Breast epithelium (tissue), 4 donors: Measurements from ENCODE around the gene ARHGAP27. TPM values are rescaled to one million over a fixed set of nuclear protein-coding genes. Genes with fewer than 3 reads are reported as not detected.

Experiments used
- DNase-seq, 2 donors: peaks; one replicate each; pipeline ENCODE4 v3.0.0-alpha.2; 2019; ENCODE audit warnings: low spot score in 2 of 2
- H3K27ac ChIP-seq, 2 donors: fragments of 200-600 bp; sonication (generic) in 1 of 2; one replicate each; pipeline ENCODE4 v1.5.1; 2016 to 2019; ENCODE audit warnings: mild to moderate bottlenecking in 1 of 2
- H3K27me3 ChIP-seq, 2 donors: fragments of 200-600 bp; sonication (generic) in 1 of 2; one replicate each; pipeline versions ENCODE4 v1.5.1 to v1.6.0; 2017 to 2019; ENCODE audit warnings: control low read depth in 1 of 2, mild to moderate bottlenecking in 1 of 2
- H3K36me3 ChIP-seq: fragments of 200-600 bp; one replicate; pipeline ENCODE4 v1.5.1; 2019
- H3K4me1 ChIP-seq, 2 donors: fragments of 200-600 bp; sonication (generic); one replicate each; pipeline ENCODE4 v1.5.1; 2016 to 2019; ENCODE audit warnings: control low read depth in 1 of 2
- H3K4me3 ChIP-seq, 3 donors: fragments of 200-600 bp; sonication (generic); 1 replicate in 2 of 3; 2 replicates in 1 of 3; pipeline ENCODE4 v1.5.1; 2016 to 2019; ENCODE audit warnings: mild to moderate bottlenecking in 3 of 3, moderate library complexity in 2 of 3
- H3K9me3 ChIP-seq, 2 donors: fragments of 200-600 bp; sonication (generic) in 1 of 2; one replicate each; pipeline ENCODE4 v1.5.1; 2016 to 2019; ENCODE audit warnings: control low read depth in 1 of 2
- CTCF ChIP-seq, 3 donors: fragments of 450-650 bp; IDR thresholded peaks; one replicate each; pipeline ENCODE4 v1.5.1; 2016 to 2017; ENCODE audit warnings: antibody characterized with exemption in 3 of 3, mild to moderate bottlenecking in 3 of 3, moderate library complexity in 3 of 3
- POLR2A ChIP-seq: fragments of 450-650 bp; IDR thresholded peaks from one replicate; pipeline ENCODE4 v1.6.1; 2016; ENCODE audit warnings: antibody characterized with exemption, mild to moderate bottlenecking, moderate library complexity
- POLR2AphosphoS5 ChIP-seq, 3 donors: sonication (generic); formaldehyde crosslinking; IDR thresholded peaks; one replicate each; pipeline ENCODE4 v1.6.1; 2017; ENCODE audit warnings: antibody characterized with exemption in 3 of 3
- intact Hi-C: fragments of 100-400 bp; cut with DNase I; formaldehyde crosslinking; loops from one replicate; pipeline ENCODE4 v1.15.1; 2023; ENCODE audit warnings: low total_unique reads
- total RNA-seq, 3 donors: library from RNA; depleted of rRNA; stranded (reverse); fragments of >200 nt; gene quantifications; one replicate each; pipeline ENCODE4 v1.1.0, GENCODE V29; 2016

Gene ARHGAP27
- total RNA-seq, 3 donors from 2014 or later: 17.3 to 28.8 (median 17.6) TPM

DNA sequence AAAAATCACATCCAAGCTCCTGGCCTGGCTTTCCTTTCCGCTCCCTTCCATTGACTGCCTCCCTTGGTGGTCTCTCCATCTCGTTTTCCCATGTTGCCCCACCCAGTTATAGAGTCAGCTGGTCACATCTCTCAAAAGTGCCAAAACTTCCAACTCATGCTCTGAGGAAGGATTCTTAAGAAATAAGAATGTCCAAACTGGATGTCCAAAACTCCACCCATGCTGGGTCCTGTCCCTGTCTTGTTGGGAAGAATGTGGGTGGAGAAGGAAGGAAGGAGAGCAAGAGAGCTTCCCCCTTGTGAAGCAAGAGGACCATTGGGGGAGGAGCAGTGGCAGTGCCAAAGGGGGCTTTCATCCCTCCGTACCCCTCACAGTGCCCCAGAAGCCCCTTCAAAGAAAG lies 71.2 kb downstream of the ARHGAP27 start:
- peak in 1 of 2 donors; percentile 15 for DNase-seq
- TF ChIP-seq POLR2AphosphoS5 (IDR thresholded peaks at IDR 0.05): no peak
- TF ChIP-seq POLR2A: no peak
- TF ChIP-seq CTCF (IDR thresholded peaks at IDR 0.05): no peak
- Histone ChIP-seq H3K27ac (no peak overlapping the region), H3K4me3 (no peak overlapping the region), H3K36me3 (no peaks in the 10 kb centered on the region), H3K9me3 (no peaks in the 10 kb centered on the region), H3K4me1 (no peaks in the 10 kb centered on the region), H3K27me3 (no peaks in the 10 kb centered on the region)
- intact Hi-C loops: no loop called here

- Histone ChIP-seq H3K36me3 (no peaks in the 10 kb centered on the region), H3K4me1 (no peaks in the 10 kb centered on the region), H3K9me3 (no peaks in the 10 kb centered on the region), H3K4me3 (no peak overlapping the region), H3K27me3 (no peaks in the 10 kb centered on the region), H3K27ac (no peak overlapping the region)
- intact Hi-C loops: no loop called here
- no peak for DNase-seq
- no peak for TF ChIP-seq CTCF (IDR thresholded peaks at IDR 0.05)
- TF ChIP-seq POLR2A: no peak
- no peak for TF ChIP-seq POLR2AphosphoS5 (IDR thresholded peaks at IDR 0.05)
Measured at GRCh38 chr17:45357364-45357997, 75.2 kb downstream of the ARHGAP27 start.

GRCh38 chr17:45355087-45355486 lies 77.6 kb downstream of the ARHGAP27 start:
- no peaks in the 10 kb centered on the region for H3K36me3 ChIP-seq
- H3K27me3 ChIP-seq: no peaks in the 10 kb centered on the region
- TF ChIP-seq POLR2A (no peak), CTCF (IDR thresholded peaks at IDR 0.05) (no peak), POLR2AphosphoS5 (IDR thresholded peaks at IDR 0.05) (no peak)
- peaks cover 0 to 10% of the 10 kb centered on the region in 2 donors for H3K9me3 ChIP-seq
- no peaks in the 10 kb centered on the region for H3K4me1 ChIP-seq
- no peak overlapping the region for H3K4me3 ChIP-seq
- intact Hi-C loops: no loop called here
- peak in 1 of 2 donors; percentile 52 for DNase-seq
- H3K27ac ChIP-seq: no peak overlapping the region

DNA sequence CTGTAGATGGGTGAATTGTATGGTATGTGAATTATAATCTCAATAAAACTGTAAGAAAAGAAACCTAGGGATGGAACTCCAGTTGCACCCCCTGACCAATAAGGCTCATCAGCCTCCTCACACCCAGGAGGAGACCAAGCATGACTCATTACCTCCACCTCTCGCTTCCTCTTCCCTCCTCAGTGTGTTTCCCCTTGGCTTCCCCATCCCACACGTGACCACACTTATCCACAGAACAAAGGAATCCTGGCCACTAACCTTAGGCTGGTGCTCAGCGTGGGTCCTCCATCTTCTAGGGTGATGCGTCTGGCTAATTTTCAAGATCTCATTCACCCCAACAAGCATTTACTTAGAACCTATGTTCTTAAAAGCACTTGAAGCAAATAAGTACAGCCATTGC lies 79.6 kb downstream of the ARHGAP27 start:
- Histone ChIP-seq H3K27me3 (no peaks in the 10 kb centered on the region), H3K9me3 (peaks cover 0 to 10% of the 10 kb centered on the region in 2 donors), H3K36me3 (no peaks in the 10 kb centered on the region), H3K4me1 (no peaks in the 10 kb centered on the region), H3K4me3 (no peak overlapping the region), H3K27ac (no peak overlapping the region)
- intact Hi-C loops: no loop called here
- peak in 1 of 2 donors; percentile 20 for DNase-seq
- TF ChIP-seq CTCF (IDR thresholded peaks at IDR 0.05) (no peak), POLR2AphosphoS5 (IDR thresholded peaks at IDR 0.05) (no peak), POLR2A (no peak)

- H3K4me3 ChIP-seq: no peak overlapping the region
- H3K4me1 ChIP-seq: no peaks in the 10 kb centered on the region
- H3K36me3 ChIP-seq: no peaks in the 10 kb centered on the region
- no peak for DNase-seq
- no peaks in the 10 kb centered on the region for H3K27me3 ChIP-seq
- intact Hi-C loops: no loop called here
- no peak overlapping the region for H3K27ac ChIP-seq
- H3K9me3 ChIP-seq: peaks cover 0 to 10% of the 10 kb centered on the region in 2 donors
- TF ChIP-seq POLR2AphosphoS5 (IDR thresholded peaks at IDR 0.05) (no peak), POLR2A (no peak), CTCF (IDR thresholded peaks at IDR 0.05) (no peak)
Measured at GRCh38 chr17:45351831-45352230, 80.8 kb downstream of the ARHGAP27 start.
